ENCODE data around the gene ATP1B2.

GRCh38 chr17:7636163-7636562, 14.6 kb upstream of the ATP1B2 start:
- TF ChIP-seq CTCF (conservative IDR thresholded peaks at IDR 0.05 in 1 of 2, IDR thresholded peaks at IDR 0.05 in 1 of 2; ENCODE audit: extremely low read depth in 1 of 2, insufficient read depth in 1 of 2, low read depth in 1 of 2, low read length in 2 of 2) (no peak), EZH2 (IDR thresholded peaks at IDR 0.05; ENCODE audit: borderline replicate concordance, low read length) (no peak)
